K562 (cell line): ENCODE results near the gene EEF1A1.

Source experiments
- TSC22D4 ChIP-seq: fragments of 450-650 bp; IDR thresholded peaks from 2 replicates; pipeline ENCODE4 v1.6.1; 2016; ENCODE audit warnings: missing genetic modification characterization, missing biosample characterization, control low read depth
- YY1 ChIP-seq, 3 experiments: IDR thresholded peaks; 2 replicates each; pipeline ENCODE4 v1.6.1; 2011; ENCODE audit warnings: low read length in 2 of 3, mild to moderate bottlenecking in 2 of 3, moderate library complexity in 2 of 3, borderline replicate concordance in 1 of 3, control low read depth in 1 of 3, low read depth in 1 of 3; ENCODE audit not compliant: insufficient read depth in 3 of 3, insufficient replicate concordance in 2 of 3, control insufficient read depth in 1 of 3, insufficient read length in 1 of 3; ENCODE audit errors: extremely low read depth in 1 of 3
- ZFP36 ChIP-seq: fragments of 150-350 bp; IDR thresholded peaks from 2 replicates; pipeline ENCODE4 v1.6.1; 2018; ENCODE audit warnings: low read length, low read depth; ENCODE audit not compliant: partially characterized antibody
- TF ChIP-seq, protein P1 (sequence below): sonication (generic); formaldehyde crosslinking; IDR thresholded peaks from 2 replicates; pipeline ENCODE4 v1.8.1; 2023; ENCODE audit warnings: mild to moderate bottlenecking, missing genetic modification reagents
- TF ChIP-seq, protein P2 (sequence below), 3 experiments: IDR thresholded peaks in 2 of 3; conservative IDR thresholded peaks in 1 of 3; 2 replicates each; pipeline ENCODE4 v1.5.1; 2011 to 2012; ENCODE audit warnings: low read length in 3 of 3, mild to moderate bottlenecking in 3 of 3, control low read depth in 2 of 3, improper control_type of control experiment in 1 of 3, inconsistent platforms in 1 of 3, low read depth in 1 of 3, mixed read lengths in 1 of 3, moderate library complexity in 1 of 3; ENCODE audit not compliant: insufficient read depth in 2 of 3

GRCh38 chr6:73497915-73498314 is 22.9 kb downstream of the EEF1A1 start:
- TF ChIP-seq, protein P1, sequence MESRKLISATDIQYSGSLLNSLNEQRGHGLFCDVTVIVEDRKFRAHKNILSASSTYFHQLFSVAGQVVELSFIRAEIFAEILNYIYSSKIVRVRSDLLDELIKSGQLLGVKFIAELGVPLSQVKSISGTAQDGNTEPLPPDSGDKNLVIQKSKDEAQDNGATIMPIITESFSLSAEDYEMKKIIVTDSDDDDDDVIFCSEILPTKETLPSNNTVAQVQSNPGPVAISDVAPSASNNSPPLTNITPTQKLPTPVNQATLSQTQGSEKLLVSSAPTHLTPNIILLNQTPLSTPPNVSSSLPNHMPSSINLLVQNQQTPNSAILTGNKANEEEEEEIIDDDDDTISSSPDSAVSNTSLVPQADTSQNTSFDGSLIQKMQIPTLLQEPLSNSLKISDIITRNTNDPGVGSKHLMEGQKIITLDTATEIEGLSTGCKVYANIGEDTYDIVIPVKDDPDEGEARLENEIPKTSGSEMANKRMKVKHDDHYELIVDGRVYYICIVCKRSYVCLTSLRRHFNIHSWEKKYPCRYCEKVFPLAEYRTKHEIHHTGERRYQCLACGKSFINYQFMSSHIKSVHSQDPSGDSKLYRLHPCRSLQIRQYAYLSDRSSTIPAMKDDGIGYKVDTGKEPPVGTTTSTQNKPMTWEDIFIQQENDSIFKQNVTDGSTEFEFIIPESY (CRISPR knock-in tag): no peak
- no peak for TF ChIP-seq TSC22D4
- TF ChIP-seq, protein P2, sequence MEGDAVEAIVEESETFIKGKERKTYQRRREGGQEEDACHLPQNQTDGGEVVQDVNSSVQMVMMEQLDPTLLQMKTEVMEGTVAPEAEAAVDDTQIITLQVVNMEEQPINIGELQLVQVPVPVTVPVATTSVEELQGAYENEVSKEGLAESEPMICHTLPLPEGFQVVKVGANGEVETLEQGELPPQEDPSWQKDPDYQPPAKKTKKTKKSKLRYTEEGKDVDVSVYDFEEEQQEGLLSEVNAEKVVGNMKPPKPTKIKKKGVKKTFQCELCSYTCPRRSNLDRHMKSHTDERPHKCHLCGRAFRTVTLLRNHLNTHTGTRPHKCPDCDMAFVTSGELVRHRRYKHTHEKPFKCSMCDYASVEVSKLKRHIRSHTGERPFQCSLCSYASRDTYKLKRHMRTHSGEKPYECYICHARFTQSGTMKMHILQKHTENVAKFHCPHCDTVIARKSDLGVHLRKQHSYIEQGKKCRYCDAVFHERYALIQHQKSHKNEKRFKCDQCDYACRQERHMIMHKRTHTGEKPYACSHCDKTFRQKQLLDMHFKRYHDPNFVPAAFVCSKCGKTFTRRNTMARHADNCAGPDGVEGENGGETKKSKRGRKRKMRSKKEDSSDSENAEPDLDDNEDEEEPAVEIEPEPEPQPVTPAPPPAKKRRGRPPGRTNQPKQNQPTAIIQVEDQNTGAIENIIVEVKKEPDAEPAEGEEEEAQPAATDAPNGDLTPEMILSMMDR (IDR thresholded peaks at IDR 0.05 in 2 of 3, conservative IDR thresholded peaks at IDR 0.05 in 1 of 3; ENCODE audit: insufficient read depth in 2 of 3, low read depth in 1 of 3, low read length in 3 of 3): no peak
- TF ChIP-seq ZFP36: no peak
- TF ChIP-seq YY1 (IDR thresholded peaks at IDR 0.05; ENCODE audit: borderline replicate concordance in 1 of 3, control insufficient read depth in 1 of 3, extremely low read depth in 1 of 3, insufficient read depth in 3 of 3, insufficient read length in 1 of 3, insufficient replicate concordance in 2 of 3, low read depth in 1 of 3, low read length in 2 of 3): no peak
